SK-N-SH (cell line): ENCODE measurements around the gene GNAZ. TPM values are rescaled to one million over a fixed set of nuclear protein-coding genes. Genes with fewer than 3 reads are reported as not detected.

ENCODE experiments used
- CTCF ChIA-PET: fragments of 300-600, 350-600 bp; formaldehyde crosslinking; extraction: SDS; loops from one replicate; lab custom pipeline; 2021; lab: Yijun Ruan, JAX
- POLR2A ChIA-PET: fragments of 350-600 bp; sonication (Branson Sonifier 250); formaldehyde crosslinking; extraction: SDS; loops from one replicate; lab custom pipeline; 2020; ENCODE audit warnings: antibody characterized with exemption, inconsistent platforms; lab: Yijun Ruan, JAX
- DNase-seq: peaks from one replicate; pipeline ENCODE4 v3.0.0; 2012
- H2AFZ ChIP-seq: fragments of 200-600 bp; sonication (generic); 2 replicates; pipeline ENCODE4 v1.8.1; 2016; ENCODE audit warnings: antibody characterized with exemption, mild to moderate bottlenecking, low read depth
- H3F3A ChIP-seq: fragments of 200-600 bp; sonication (generic); replicated peaks from 2 replicates; pipeline ENCODE3; 2016; ENCODE audit warnings: antibody characterized with exemption, mild to moderate bottlenecking; ENCODE audit not compliant: insufficient read depth
- H3K27ac ChIP-seq, 2 experiments: fragments of 200-500 bp in 1 of 2; fragments of 200-600 bp in 1 of 2; sonication (Bioruptor generic) in 1 of 2; sonication (generic), shearing (Covaris generic) in 1 of 2; 2 replicates each; pipeline versions ENCODE4 v1.5.1 to v1.6.1; 2014 to 2016; ENCODE audit warnings: low read depth in 2 of 2, inconsistent platforms in 1 of 2, low read length in 1 of 2, mild to moderate bottlenecking in 1 of 2, mixed read lengths in 1 of 2
- H3K27me3 ChIP-seq: fragments of 200-600 bp; sonication (generic), shearing (Covaris generic); 2 replicates; pipeline ENCODE4 v1.6.1; 2016; ENCODE audit warnings: mixed run types; ENCODE audit not compliant: insufficient read depth
- H3K36me3 ChIP-seq, 2 experiments: fragments of 200-500 bp in 1 of 2; fragments of 200-600 bp in 1 of 2; sonication (Bioruptor generic) in 1 of 2; sonication (generic) in 1 of 2; replicated peaks in 1 of 2; 2 replicates each; pipeline versions ENCODE3 to v1.5.1; 2014 to 2016; ENCODE audit warnings: low read length in 1 of 2, mild to moderate bottlenecking in 1 of 2; ENCODE audit not compliant: insufficient read depth in 2 of 2, control insufficient read depth in 1 of 2
- H3K4me1 ChIP-seq, 2 experiments: fragments of 200-500 bp in 1 of 2; fragments of 200-600 bp in 1 of 2; sonication (Bioruptor generic) in 1 of 2; sonication (generic), shearing (Covaris generic) in 1 of 2; 2 replicates each; pipeline versions ENCODE4 v1.5.1 to v1.6.1; 2014 to 2016; ENCODE audit warnings: low read depth in 1 of 2, low read length in 1 of 2, mixed run types in 1 of 2; ENCODE audit not compliant: insufficient read depth in 2 of 2, control insufficient read depth in 1 of 2
- H3K4me2 ChIP-seq: fragments of 200-600 bp; sonication (generic), shearing (Covaris generic); 2 replicates; pipeline ENCODE4 v1.6.1; 2017; ENCODE audit warnings: mixed run types
- H3K4me3 ChIP-seq, 2 experiments: fragments of 200-500 bp in 1 of 2; fragments of 200-600 bp in 1 of 2; sonication (Bioruptor generic) in 1 of 2; sonication (generic), shearing (Covaris generic) in 1 of 2; 2 replicates each; pipeline versions ENCODE4 v1.5.1 to v1.8.1; 2014 to 2016; ENCODE audit warnings: low read depth in 2 of 2, inconsistent platforms in 1 of 2, low read length in 1 of 2, mild to moderate bottlenecking in 1 of 2, mixed read lengths in 1 of 2, moderate library complexity in 1 of 2
- H3K79me2 ChIP-seq: fragments of 200-600 bp; sonication (generic); 2 replicates; pipeline ENCODE4 v1.8.1; 2017; ENCODE audit warnings: mild to moderate bottlenecking; ENCODE audit not compliant: insufficient read depth
- H3K9ac ChIP-seq: fragments of 200-600 bp; sonication (generic); 2 replicates; pipeline ENCODE4 v1.6.1; 2017; ENCODE audit warnings: mixed run types
- H3K9me2 ChIP-seq: fragments of 200-600 bp; sonication (generic); 2 replicates; pipeline ENCODE4 v1.6.1; 2017; ENCODE audit warnings: mixed run types
- H3K9me3 ChIP-seq: fragments of 200-600 bp; sonication (generic); 2 replicates; pipeline ENCODE4 v1.6.1; 2017; ENCODE audit warnings: mixed run types, mild to moderate bottlenecking, moderate library complexity
- H4K20me1 ChIP-seq: fragments of 200-600 bp; sonication (generic); 2 replicates; pipeline ENCODE4 v1.6.1; 2017; ENCODE audit warnings: mild to moderate bottlenecking, mixed run types; ENCODE audit not compliant: insufficient read depth
- EZH2phosphoT487 ChIP-seq: fragments of 200-600 bp; sonication (generic); IDR thresholded peaks from 2 replicates; pipeline ENCODE4 v1.6.1; 2017; ENCODE audit warnings: low read depth, mixed run types, mild to moderate bottlenecking, antibody characterized with exemption, moderate library complexity, borderline replicate concordance
- FOSL2 ChIP-seq: IDR thresholded peaks from 2 replicates; pipeline ENCODE4 v1.4.0; 2012; ENCODE audit warnings: low read depth, mild to moderate bottlenecking, moderate library complexity, borderline replicate concordance
- FOXM1 ChIP-seq: IDR thresholded peaks from 2 replicates; pipeline ENCODE4 v1.4.0; 2012; ENCODE audit warnings: low read depth, mild to moderate bottlenecking
- GATA2 ChIP-seq: sonication (generic); formaldehyde crosslinking; IDR thresholded peaks from 2 replicates; pipeline ENCODE4 v1.5.0; 2020; ENCODE audit warnings: mild to moderate bottlenecking, missing genetic modification reagents
- MAX ChIP-seq: IDR thresholded peaks from 2 replicates; pipeline ENCODE4 v1.4.0; 2012; ENCODE audit warnings: low read depth
- MEF2A ChIP-seq: IDR thresholded peaks from 2 replicates; pipeline ENCODE4 v1.4.0; 2012; ENCODE audit warnings: low read depth, borderline replicate concordance
- NRF1 ChIP-seq: IDR thresholded peaks from 2 replicates; pipeline ENCODE4 v1.6.1; 2012; ENCODE audit warnings: low read depth, mild to moderate bottlenecking, low read length
- POLR2AphosphoS5 ChIP-seq: IDR thresholded peaks from 2 replicates; pipeline ENCODE4 v1.6.1; 2012; ENCODE audit warnings: low read depth, low read length
- RCOR1 ChIP-seq: fragments of 150-350 bp; IDR thresholded peaks from 2 replicates; pipeline ENCODE4 v1.6.1; 2017; ENCODE audit warnings: antibody characterized with exemption, low read length
- REST ChIP-seq: IDR thresholded peaks from 2 replicates; pipeline ENCODE4 v1.6.1; 2012; ENCODE audit warnings: mild to moderate bottlenecking, low read depth, low read length, moderate library complexity
- RXRA ChIP-seq: IDR thresholded peaks from 2 replicates; pipeline ENCODE4 v1.4.0; 2012; ENCODE audit warnings: low read depth, mild to moderate bottlenecking, borderline replicate concordance
- SMC3 ChIP-seq: IDR thresholded peaks from 2 replicates; pipeline ENCODE4 v1.6.1; 2012; ENCODE audit warnings: low read depth, low read length, improper control_type of control experiment
- USF1 ChIP-seq: IDR thresholded peaks from 2 replicates; pipeline ENCODE4 v1.4.0; 2012; ENCODE audit warnings: low read depth, borderline replicate concordance
- WGBS: methylation state at CpG from one replicate; pipeline ENCODE4 v1.1.6; 2017; ENCODE audit warnings: low lambda C conversion rate; 5-methylcytosine and 5-hydroxymethylcytosine counted together
- polyA plus RNA-seq, 3 experiments: library from polyadenylated mRNA; depleted of rRNA; stranded (reverse); fragments of >200 nt; gene quantifications; 2 replicates each; pipeline ENCODE4 v1.2.3, GENCODE V29; 2012

The GNAZ gene
- polyA plus RNA-seq, 1 of the 3 experiments (the other 2 are of a cell fraction), result 6.5 TPM

GRCh38 chr22:23158516-23159290, 88.4 kb downstream of the GNAZ start:
- DNase-seq, result no peak
- H3K27me3 ChIP-seq, result no peaks in the 10 kb centered on the region
- 100% methylated on average over 1 of the region's 14 CpGs for WGBS
- H3F3A ChIP-seq, result no peaks in the 10 kb centered on the region
- H3K36me3 ChIP-seq, result no peaks in the 10 kb centered on the region
- no peak overlapping the region for H3K27ac ChIP-seq
- H3K9me3 ChIP-seq, result no peaks in the 10 kb centered on the region
- no peaks in the 10 kb centered on the region for H3K9me2 ChIP-seq
- POLR2A ChIA-PET, result no interaction called here
- peaks cover 0 to 2% of the 10 kb centered on the region in 2 experiments; a peak in 1 of 4 replicates for H3K4me1 ChIP-seq
- H3K79me2 ChIP-seq, result no peaks in the 10 kb centered on the region
- H3K4me2 ChIP-seq, result no peak overlapping the region
- no peak overlapping the region for H2AFZ ChIP-seq
- no peaks in the 10 kb centered on the region for H4K20me1 ChIP-seq
- H3K9ac ChIP-seq, result no peak overlapping the region
- TF ChIP-seq FOSL2 (no peak), NRF1 (no peak), RCOR1 (no peak), POLR2AphosphoS5 (no peak), FOXM1 (no peak), USF1 (no peak), SMC3 (no peak), MAX (no peak), MEF2A (no peak), RXRA (no peak)
- no peak overlapping the region for H3K4me3 ChIP-seq
- CTCF ChIA-PET, result interaction anchor here (1.5 to 2.1 kb wide), 2 partner anchors 11 to 131 kb away, joined by 4 to 8 read pairs; no protein-coding TSS in a partner anchor

- no peaks in the 10 kb centered on the region for H3K36me3 ChIP-seq
- no peak overlapping the region for H3K4me3 ChIP-seq
- peaks cover 0 to 7% of the 10 kb centered on the region in 2 experiments; a peak in 1 of 4 replicates for H3K4me1 ChIP-seq
- no peaks in the 10 kb centered on the region for H4K20me1 ChIP-seq
- CTCF ChIA-PET, result no interaction called here
- H3K9ac ChIP-seq, result no peak overlapping the region
- H3K9me3 ChIP-seq, result no peaks in the 10 kb centered on the region
- POLR2A ChIA-PET, result no interaction called here
- H3K27me3 ChIP-seq, result no peaks in the 10 kb centered on the region
- no peak overlapping the region for H3K27ac ChIP-seq
- no peak for DNase-seq
- no peaks in the 10 kb centered on the region for H3F3A ChIP-seq
- no peak overlapping the region for H3K4me2 ChIP-seq
- no peak overlapping the region for H2AFZ ChIP-seq
- H3K9me2 ChIP-seq, result no peaks in the 10 kb centered on the region
- 80% methylated on average over 5 of the region's 6 CpGs for WGBS
- no peaks in the 10 kb centered on the region for H3K79me2 ChIP-seq
- no peak for TF ChIP-seq MEF2A
- TF ChIP-seq GATA2 (CRISPR knock-in tag), result no peak
- no peak for TF ChIP-seq POLR2AphosphoS5
- no peak for TF ChIP-seq RXRA
- no peak for TF ChIP-seq EZH2phosphoT487
- TF ChIP-seq REST, result no peak
- no peak for TF ChIP-seq NRF1
Measured at GRCh38 chr22:23159291-23159630, 88.9 kb downstream of the GNAZ start.
